K562 (cell line): Measurements from ENCODE around the gene SULT2B1. TPM values are rescaled to one million over a fixed set of nuclear protein-coding genes. Genes with fewer than 3 reads are reported as not detected.
A peak's percentile ranks its signal among the peaks of the same experiment; 100 is the strongest.

Experiments used
- ARID2 ChIP-seq: fragments of 450-650 bp; IDR thresholded peaks from 2 replicates; pipeline ENCODE4 v1.6.1; 2017; ENCODE audit warnings: antibody characterized with exemption, mild to moderate bottlenecking
- CEBPZ ChIP-seq: fragments of 150-350 bp; IDR thresholded peaks from 2 replicates; pipeline ENCODE4 v1.6.1; 2014; ENCODE audit warnings: low read depth, mild to moderate bottlenecking, low read length, borderline replicate concordance
- ETV1 ChIP-seq: fragments of 450-650 bp; conservative IDR thresholded peaks from 2 replicates; pipeline ENCODE4 v1.6.1; 2016; ENCODE audit warnings: missing genetic modification characterization, control low read depth, low read depth, missing compliant biosample characterization
- HEY1 ChIP-seq: fragments of 250-450 bp; sonication (Bioruptor Pico); IDR thresholded peaks from 2 replicates; pipeline ENCODE4 v1.5.0; 2020; ENCODE audit warnings: mild to moderate bottlenecking, moderate library complexity, borderline replicate concordance
- ID3 ChIP-seq, 2 experiments: fragments of 250-450 bp in 1 of 2; fragments of 450-650 bp in 1 of 2; sonication (Bioruptor Pico) in 1 of 2; IDR thresholded peaks; 2 replicates each; pipeline versions ENCODE4 v1.6.1 to v1.8.0; 2016 to 2021; ENCODE audit warnings: mild to moderate bottlenecking in 2 of 2, moderate library complexity in 2 of 2, missing compliant biosample characterization in 1 of 2, missing genetic modification characterization in 1 of 2
- MTA1 ChIP-seq: fragments of 450-650 bp; IDR thresholded peaks from 2 replicates; pipeline ENCODE4 v1.6.1; 2017; ENCODE audit warnings: borderline replicate concordance
- NFE2 ChIP-seq: IDR thresholded peaks from 2 replicates; pipeline ENCODE4 v1.6.1; 2014; ENCODE audit warnings: antibody characterized with exemption, low read depth
- NFE2L1 ChIP-seq: fragments of 450-650 bp; IDR thresholded peaks from 2 replicates; pipeline ENCODE4 v1.6.1; 2016; ENCODE audit warnings: missing genetic modification characterization, low read depth, mild to moderate bottlenecking, missing compliant biosample characterization, moderate library complexity, borderline replicate concordance
- NR2C1 ChIP-seq, 2 experiments: fragments of 450-650 bp; IDR thresholded peaks; 2 replicates each; pipeline ENCODE4 v1.6.1; 2017; ENCODE audit warnings: mild to moderate bottlenecking in 2 of 2, antibody characterized with exemption in 1 of 2, inconsistent platforms in 1 of 2, missing compliant biosample characterization in 1 of 2, missing genetic modification characterization in 1 of 2
- POLR2A ChIP-seq: fragments of 450-650 bp; conservative IDR thresholded peaks from 2 replicates; pipeline ENCODE4 v1.6.1; 2016
- RCOR1 ChIP-seq, 2 experiments: IDR thresholded peaks; 2 replicates each; pipeline ENCODE4 v1.6.1; 2012; ENCODE audit warnings: low read depth in 2 of 2, low read length in 2 of 2, borderline replicate concordance in 1 of 2, improper control_type of control experiment in 1 of 2
- XRCC3 ChIP-seq: fragments of 450-650 bp; IDR thresholded peaks from 2 replicates; pipeline ENCODE4 v1.6.1; 2017; ENCODE audit warnings: mild to moderate bottlenecking, moderate library complexity
- ZNF316 ChIP-seq: fragments of 450-650 bp; IDR thresholded peaks from 2 replicates; pipeline ENCODE4 v1.6.1; 2016
- polyA plus RNA-seq, 8 experiments: library from polyadenylated mRNA; depleted of rRNA in 4 of 8; stranded (reverse) in 5 of 8; unstranded in 3 of 8; fragments of >200 nt; fragmentation: Nextera tagmentation in 2 of 8; fragmentation: Illumina TruSeq in 1 of 8; extraction: Ambion mirVana in 2 of 8; extraction: Trizol in 1 of 8; gene quantifications; 2 replicates each; pipeline versions ENCODE4 v1.2.1 to v1.2.3, GENCODE V29; 2011 to 2014; ENCODE audit warnings: inconsistent platforms in 1 of 8, missing spikeins in 1 of 8
- total RNA-seq, 7 experiments: library from RNA; depleted of rRNA in 6 of 7; stranded (reverse); fragments of >200 nt in 6 of 7; fragmentation: Illumina TruSeq in 2 of 7; extraction: Trizol in 2 of 7; gene quantifications; 2 replicates each; pipeline versions ENCODE4 v1.2.1 to v1.2.3, GENCODE V29; 2011 to 2021; ENCODE audit warnings: low replicate concordance in 1 of 7
- TF ChIP-seq, protein P1 (sequence below): fragments of 250-450 bp; sonication (Bioruptor Pico); IDR thresholded peaks from 2 replicates; pipeline ENCODE4 v1.4.0; 2020; ENCODE audit warnings: mild to moderate bottlenecking, moderate library complexity
- TF ChIP-seq, protein P2 (sequence below): fragments of 450-650 bp; IDR thresholded peaks from 2 replicates; pipeline ENCODE4 v1.6.1; 2014; ENCODE audit warnings: low read depth, mild to moderate bottlenecking, moderate library complexity, borderline replicate concordance
- TF ChIP-seq, protein P3 (sequence below): fragments of 150-350 bp; conservative IDR thresholded peaks from 2 replicates; pipeline ENCODE4 v1.6.1; 2014; ENCODE audit warnings: low read length

SULT2B1 gene
- total and polyA plus RNA-seq, 9 of the 15 experiments (the other 6 are each of a cell fraction or from before 2014, with no cell fraction given): 0.09 to 0.62 (median 0.22) TPM; not detected in 2

DNA sequence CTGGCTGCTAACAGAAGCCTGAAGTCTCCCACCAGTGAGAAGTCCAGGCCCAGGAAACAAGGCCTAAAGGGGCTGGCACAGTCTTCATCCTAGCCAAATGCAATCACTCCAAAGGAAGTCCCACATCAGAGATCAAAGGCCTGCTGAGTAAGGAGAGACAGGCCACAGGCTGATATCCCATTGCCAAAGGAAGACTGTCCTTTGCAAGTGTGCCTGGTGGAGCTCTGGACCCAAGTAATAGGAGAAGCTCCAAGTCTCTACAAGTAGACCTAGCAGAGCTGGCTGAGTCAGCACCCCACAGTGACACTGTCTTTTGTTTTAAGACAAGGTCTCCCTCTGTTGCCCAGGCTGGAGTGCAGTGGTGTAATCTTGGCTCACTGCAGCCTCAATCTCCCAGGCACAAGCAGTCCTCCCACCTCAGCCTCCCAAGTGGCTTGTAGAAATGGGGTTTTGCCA lies 80.7 kb downstream of the SULT2B1 start (continued):
- TF ChIP-seq NR2C1 (IDR thresholded peaks at IDR 0.05): no peak
- TF ChIP-seq NR2C1 (tag; IDR thresholded peaks at IDR 0.05): no peak
- peak; percentile 59; the same call in 1 of the 2 replicates for TF ChIP-seq NFE2
- no peak for TF ChIP-seq CEBPZ
- no peak for TF ChIP-seq ETV1 (tag)
- TF ChIP-seq ID3 (CRISPR knock-in tag; IDR thresholded peaks at IDR 0.05): no peak
- TF ChIP-seq ID3 (tag; IDR thresholded peaks at IDR 0.05): no peak
- TF ChIP-seq, protein P1, sequence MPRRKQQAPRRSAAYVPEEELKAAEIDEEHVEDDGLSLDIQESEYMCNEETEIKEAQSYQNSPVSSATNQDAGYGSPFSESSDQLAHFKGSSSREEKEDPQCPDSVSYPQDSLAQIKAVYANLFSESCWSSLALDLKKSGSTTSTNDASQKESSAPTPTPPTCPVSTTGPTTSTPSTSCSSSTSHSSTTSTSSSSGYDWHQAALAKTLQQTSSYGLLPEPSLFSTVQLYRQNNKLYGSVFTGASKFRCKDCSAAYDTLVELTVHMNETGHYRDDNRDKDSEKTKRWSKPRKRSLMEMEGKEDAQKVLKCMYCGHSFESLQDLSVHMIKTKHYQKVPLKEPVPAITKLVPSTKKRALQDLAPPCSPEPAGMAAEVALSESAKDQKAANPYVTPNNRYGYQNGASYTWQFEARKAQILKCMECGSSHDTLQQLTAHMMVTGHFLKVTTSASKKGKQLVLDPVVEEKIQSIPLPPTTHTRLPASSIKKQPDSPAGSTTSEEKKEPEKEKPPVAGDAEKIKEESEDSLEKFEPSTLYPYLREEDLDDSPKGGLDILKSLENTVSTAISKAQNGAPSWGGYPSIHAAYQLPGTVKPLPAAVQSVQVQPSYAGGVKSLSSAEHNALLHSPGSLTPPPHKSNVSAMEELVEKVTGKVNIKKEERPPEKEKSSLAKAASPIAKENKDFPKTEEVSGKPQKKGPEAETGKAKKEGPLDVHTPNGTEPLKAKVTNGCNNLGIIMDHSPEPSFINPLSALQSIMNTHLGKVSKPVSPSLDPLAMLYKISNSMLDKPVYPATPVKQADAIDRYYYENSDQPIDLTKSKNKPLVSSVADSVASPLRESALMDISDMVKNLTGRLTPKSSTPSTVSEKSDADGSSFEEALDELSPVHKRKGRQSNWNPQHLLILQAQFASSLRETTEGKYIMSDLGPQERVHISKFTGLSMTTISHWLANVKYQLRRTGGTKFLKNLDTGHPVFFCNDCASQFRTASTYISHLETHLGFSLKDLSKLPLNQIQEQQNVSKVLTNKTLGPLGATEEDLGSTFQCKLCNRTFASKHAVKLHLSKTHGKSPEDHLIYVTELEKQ (CRISPR knock-in tag): no peak
- peak; percentile 95 for TF ChIP-seq ZNF316
- TF ChIP-seq HEY1: no peak
- TF ChIP-seq RCOR1 (IDR thresholded peaks at IDR 0.05; ENCODE audit: borderline replicate concordance in 1 of 2, low read depth in 2 of 2, low read length in 2 of 2): peak in 1 of 2 experiments; percentile 14; a peak in 1 of 4 replicates
- TF ChIP-seq MTA1: no peak
- TF ChIP-seq, protein P2, sequence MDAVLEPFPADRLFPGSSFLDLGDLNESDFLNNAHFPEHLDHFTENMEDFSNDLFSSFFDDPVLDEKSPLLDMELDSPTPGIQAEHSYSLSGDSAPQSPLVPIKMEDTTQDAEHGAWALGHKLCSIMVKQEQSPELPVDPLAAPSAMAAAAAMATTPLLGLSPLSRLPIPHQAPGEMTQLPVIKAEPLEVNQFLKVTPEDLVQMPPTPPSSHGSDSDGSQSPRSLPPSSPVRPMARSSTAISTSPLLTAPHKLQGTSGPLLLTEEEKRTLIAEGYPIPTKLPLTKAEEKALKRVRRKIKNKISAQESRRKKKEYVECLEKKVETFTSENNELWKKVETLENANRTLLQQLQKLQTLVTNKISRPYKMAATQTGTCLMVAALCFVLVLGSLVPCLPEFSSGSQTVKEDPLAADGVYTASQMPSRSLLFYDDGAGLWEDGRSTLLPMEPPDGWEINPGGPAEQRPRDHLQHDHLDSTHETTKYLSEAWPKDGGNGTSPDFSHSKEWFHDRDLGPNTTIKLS: no peak
- TF ChIP-seq XRCC3: no peak
- TF ChIP-seq POLR2A: no peak
- no peak for TF ChIP-seq ARID2
- TF ChIP-seq, protein P3, sequence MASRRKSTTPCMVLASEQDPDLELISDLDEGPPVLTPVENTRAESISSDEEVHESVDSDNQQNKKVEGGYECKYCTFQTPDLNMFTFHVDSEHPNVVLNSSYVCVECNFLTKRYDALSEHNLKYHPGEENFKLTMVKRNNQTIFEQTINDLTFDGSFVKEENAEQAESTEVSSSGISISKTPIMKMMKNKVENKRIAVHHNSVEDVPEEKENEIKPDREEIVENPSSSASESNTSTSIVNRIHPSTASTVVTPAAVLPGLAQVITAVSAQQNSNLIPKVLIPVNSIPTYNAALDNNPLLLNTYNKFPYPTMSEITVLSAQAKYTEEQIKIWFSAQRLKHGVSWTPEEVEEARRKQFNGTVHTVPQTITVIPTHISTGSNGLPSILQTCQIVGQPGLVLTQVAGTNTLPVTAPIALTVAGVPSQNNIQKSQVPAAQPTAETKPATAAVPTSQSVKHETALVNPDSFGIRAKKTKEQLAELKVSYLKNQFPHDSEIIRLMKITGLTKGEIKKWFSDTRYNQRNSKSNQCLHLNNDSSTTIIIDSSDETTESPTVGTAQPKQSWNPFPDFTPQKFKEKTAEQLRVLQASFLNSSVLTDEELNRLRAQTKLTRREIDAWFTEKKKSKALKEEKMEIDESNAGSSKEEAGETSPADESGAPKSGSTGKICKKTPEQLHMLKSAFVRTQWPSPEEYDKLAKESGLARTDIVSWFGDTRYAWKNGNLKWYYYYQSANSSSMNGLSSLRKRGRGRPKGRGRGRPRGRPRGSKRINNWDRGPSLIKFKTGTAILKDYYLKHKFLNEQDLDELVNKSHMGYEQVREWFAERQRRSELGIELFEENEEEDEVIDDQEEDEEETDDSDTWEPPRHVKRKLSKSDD: no peak
- TF ChIP-seq NFE2L1 (tag): no peak
